ENCODE measurements around the gene CNTN6.

GRCh38 chr3:1164101-1164500 lies 71.3 kb downstream of the CNTN6 start:
- TF ChIP-seq POLR2A (IDR thresholded peaks at IDR 0.05) (no peak), CTCF (IDR thresholded peaks at IDR 0.05) (no peak), EP300 (IDR thresholded peaks at IDR 0.05) (no peak)

Data from ovary (tissue), 3 donors.